ENCODE data around the gene OBP2A. TPM values are rescaled to one million over a fixed set of nuclear protein-coding genes. Genes with fewer than 3 reads are reported as not detected.
"Not testable (repeated sequence)": the region's sequence is repeated elsewhere in the genome, so short reads cannot be mapped to it uniquely, and the experiment has no call there.

The OBP2A gene
- total RNA-seq, 1 experiment from 2014 or later, result not detected

DNA sequence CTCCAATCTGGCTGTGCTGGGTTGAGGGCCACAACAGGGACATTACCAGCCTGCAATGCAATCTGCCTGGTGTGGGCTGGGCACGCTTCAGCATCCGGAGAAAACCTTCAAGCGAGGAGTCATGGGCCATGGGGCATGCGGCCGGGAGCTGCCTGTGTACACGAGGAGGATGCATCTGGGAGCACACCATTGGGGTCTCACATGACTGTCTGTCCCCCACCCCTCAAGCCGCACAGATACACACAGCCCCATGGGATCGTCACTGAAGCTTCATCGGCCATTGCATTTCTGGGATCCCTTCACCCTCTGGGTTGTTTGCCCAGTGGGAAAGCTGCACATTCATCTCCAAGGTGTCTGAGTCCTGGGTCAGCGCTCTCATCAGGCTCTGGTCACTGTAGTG, 14.8 kb upstream of the OBP2A start:
- Mint-ChIP-seq H3K27me3 (ENCODE audit: insufficient read depth, unreplicated experiment) (peaks cover 9% of the 10 kb centered on the region), H3K36me3 (ENCODE audit: insufficient read depth, unreplicated experiment) (no peaks in the 10 kb centered on the region), H3K9me3 (ENCODE audit: unreplicated experiment) (no peaks in the 10 kb centered on the region), H3K27ac (ENCODE audit: unreplicated experiment) (no peak overlapping the region), H3K4me1 (ENCODE audit: low read depth, unreplicated experiment) (peaks cover 7% of the 10 kb centered on the region), H3K4me3 (ENCODE audit: unreplicated experiment) (no peak overlapping the region)
- ChIA-PET POLR2A (no interaction called here), CTCF (no interaction called here)
- Histone ChIP-seq H3K36me3 (ENCODE audit: control insufficient read depth, insufficient read depth, low read length) (no peaks in the 10 kb centered on the region), H3K9me3 (no peaks in the 10 kb centered on the region), H3K4me3 (ENCODE audit: low read depth, low read length) (no peak overlapping the region), H3K27me3 (replicated peaks; ENCODE audit: control insufficient read depth, insufficient read depth, low read length) (no peaks in the 10 kb centered on the region), H3K4me1 (no peaks in the 10 kb centered on the region)
- BruUV-seq (replicated peaks), result no TSS peak
- no peak for DNase-seq
- intact Hi-C loops (cut with micrococcal nuclease; ENCODE audit: unreplicated experiment), result no loop called here
- TF ChIP-seq, protein P1, sequence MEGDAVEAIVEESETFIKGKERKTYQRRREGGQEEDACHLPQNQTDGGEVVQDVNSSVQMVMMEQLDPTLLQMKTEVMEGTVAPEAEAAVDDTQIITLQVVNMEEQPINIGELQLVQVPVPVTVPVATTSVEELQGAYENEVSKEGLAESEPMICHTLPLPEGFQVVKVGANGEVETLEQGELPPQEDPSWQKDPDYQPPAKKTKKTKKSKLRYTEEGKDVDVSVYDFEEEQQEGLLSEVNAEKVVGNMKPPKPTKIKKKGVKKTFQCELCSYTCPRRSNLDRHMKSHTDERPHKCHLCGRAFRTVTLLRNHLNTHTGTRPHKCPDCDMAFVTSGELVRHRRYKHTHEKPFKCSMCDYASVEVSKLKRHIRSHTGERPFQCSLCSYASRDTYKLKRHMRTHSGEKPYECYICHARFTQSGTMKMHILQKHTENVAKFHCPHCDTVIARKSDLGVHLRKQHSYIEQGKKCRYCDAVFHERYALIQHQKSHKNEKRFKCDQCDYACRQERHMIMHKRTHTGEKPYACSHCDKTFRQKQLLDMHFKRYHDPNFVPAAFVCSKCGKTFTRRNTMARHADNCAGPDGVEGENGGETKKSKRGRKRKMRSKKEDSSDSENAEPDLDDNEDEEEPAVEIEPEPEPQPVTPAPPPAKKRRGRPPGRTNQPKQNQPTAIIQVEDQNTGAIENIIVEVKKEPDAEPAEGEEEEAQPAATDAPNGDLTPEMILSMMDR (IDR thresholded peaks at IDR 0.05; ENCODE audit: insufficient read depth in 1 of 2, low read depth in 1 of 2, low read length in 1 of 2, severe bottlenecking in 1 of 2, unreplicated experiment in 1 of 2), result no peak

DNA sequence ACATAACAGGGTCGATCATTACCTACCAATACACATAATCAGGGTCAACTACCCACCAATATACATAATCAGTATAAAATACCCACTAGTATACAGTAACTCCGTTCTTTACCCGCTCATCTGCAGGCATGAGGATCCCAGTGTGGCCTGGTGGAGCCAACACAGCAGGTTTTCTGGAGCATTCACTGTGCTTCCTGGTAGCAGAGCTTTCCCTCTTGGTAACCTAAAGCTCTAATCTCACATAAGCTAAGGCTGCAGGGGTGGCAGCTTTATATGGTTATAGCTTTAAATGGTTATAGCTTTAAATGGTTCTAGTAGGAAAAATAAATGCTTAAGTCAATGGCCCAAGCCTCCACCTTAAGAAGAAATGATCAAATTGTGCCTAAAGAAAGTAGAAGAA, 12.8 kb upstream of the OBP2A start:
- Histone ChIP-seq H3K27me3 (replicated peaks; ENCODE audit: control insufficient read depth, insufficient read depth, low read length) (no peaks in the 10 kb centered on the region), H3K36me3 (ENCODE audit: control insufficient read depth, insufficient read depth, low read length) (no peaks in the 10 kb centered on the region), H3K4me1 (no peaks in the 10 kb centered on the region), H3K4me3 (ENCODE audit: low read depth, low read length) (no peak overlapping the region), H3K9me3 (no peaks in the 10 kb centered on the region)
- DNase-seq, result no peak
- peaks cover 20% of the 10 kb centered on the region for H3K27me3 Mint-ChIP-seq (ENCODE audit: insufficient read depth, unreplicated experiment)
- ChIA-PET CTCF (no interaction called here), POLR2A (no interaction called here)
- H3K9me3 Mint-ChIP-seq (ENCODE audit: unreplicated experiment), result no peaks in the 10 kb centered on the region
- TF ChIP-seq, protein P1 (IDR thresholded peaks at IDR 0.05; ENCODE audit: insufficient read depth in 1 of 2, low read depth in 1 of 2, low read length in 1 of 2, severe bottlenecking in 1 of 2, unreplicated experiment in 1 of 2), result no peak
- no peaks in the 10 kb centered on the region for H3K36me3 Mint-ChIP-seq (ENCODE audit: insufficient read depth, unreplicated experiment)
- H3K4me1 Mint-ChIP-seq (ENCODE audit: low read depth, unreplicated experiment), result peaks cover 7% of the 10 kb centered on the region
- intact Hi-C loops (cut with micrococcal nuclease; ENCODE audit: unreplicated experiment), result no loop called here
- BruUV-seq (replicated peaks), result no TSS peak
- H3K27ac Mint-ChIP-seq (ENCODE audit: unreplicated experiment), result no peak overlapping the region
- H3K4me3 Mint-ChIP-seq (ENCODE audit: unreplicated experiment), result no peak overlapping the region

DNA sequence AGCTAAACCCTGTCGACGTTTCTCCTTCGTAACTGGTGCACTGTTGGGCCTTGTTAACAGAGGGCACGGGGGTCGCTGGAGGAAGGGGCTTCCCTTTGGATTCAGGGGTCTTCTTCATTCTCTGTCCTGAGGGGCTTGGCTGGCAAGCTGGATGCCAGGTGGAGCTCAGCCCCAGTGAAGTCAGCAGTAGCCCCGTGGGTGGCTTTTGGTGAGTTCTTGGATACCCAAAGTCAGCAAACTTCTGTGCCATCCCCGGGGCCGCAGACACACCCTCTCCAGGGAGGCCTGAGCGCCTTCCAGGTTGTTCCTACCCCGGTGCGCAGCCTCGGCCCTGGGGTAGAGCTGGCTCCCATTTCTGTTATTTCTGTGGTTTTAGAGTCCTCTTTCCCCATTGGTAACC, 12.3 kb upstream of the OBP2A start:
- TF ChIP-seq, protein P1 (IDR thresholded peaks at IDR 0.05; ENCODE audit: insufficient read depth in 1 of 2, low read depth in 1 of 2, low read length in 1 of 2, severe bottlenecking in 1 of 2, unreplicated experiment in 1 of 2), result no peak
- H3K4me1 Mint-ChIP-seq (ENCODE audit: low read depth, unreplicated experiment), result peaks cover 7% of the 10 kb centered on the region
- peaks cover 22% of the 10 kb centered on the region for H3K27me3 Mint-ChIP-seq (ENCODE audit: insufficient read depth, unreplicated experiment)
- BruUV-seq (replicated peaks), result no TSS peak
- no peak overlapping the region for H3K27ac Mint-ChIP-seq (ENCODE audit: unreplicated experiment)
- no peaks in the 10 kb centered on the region for H3K4me1 ChIP-seq
- H3K9me3 Mint-ChIP-seq (ENCODE audit: unreplicated experiment), result no peaks in the 10 kb centered on the region
- POLR2A ChIA-PET, result no interaction called here
- H3K4me3 Mint-ChIP-seq (ENCODE audit: unreplicated experiment), result no peak overlapping the region
- H3K4me3 ChIP-seq (ENCODE audit: low read depth, low read length), result no peak overlapping the region
- no peaks in the 10 kb centered on the region for H3K27me3 ChIP-seq (replicated peaks; ENCODE audit: control insufficient read depth, insufficient read depth, low read length)
- no peaks in the 10 kb centered on the region for H3K9me3 ChIP-seq
- H3K36me3 Mint-ChIP-seq (ENCODE audit: insufficient read depth, unreplicated experiment), result no peaks in the 10 kb centered on the region
- intact Hi-C loops (cut with micrococcal nuclease; ENCODE audit: unreplicated experiment), result no loop called here
- H3K36me3 ChIP-seq (ENCODE audit: control insufficient read depth, insufficient read depth, low read length), result no peaks in the 10 kb centered on the region
- CTCF ChIA-PET, result no interaction called here
- no peak for DNase-seq

DNA sequence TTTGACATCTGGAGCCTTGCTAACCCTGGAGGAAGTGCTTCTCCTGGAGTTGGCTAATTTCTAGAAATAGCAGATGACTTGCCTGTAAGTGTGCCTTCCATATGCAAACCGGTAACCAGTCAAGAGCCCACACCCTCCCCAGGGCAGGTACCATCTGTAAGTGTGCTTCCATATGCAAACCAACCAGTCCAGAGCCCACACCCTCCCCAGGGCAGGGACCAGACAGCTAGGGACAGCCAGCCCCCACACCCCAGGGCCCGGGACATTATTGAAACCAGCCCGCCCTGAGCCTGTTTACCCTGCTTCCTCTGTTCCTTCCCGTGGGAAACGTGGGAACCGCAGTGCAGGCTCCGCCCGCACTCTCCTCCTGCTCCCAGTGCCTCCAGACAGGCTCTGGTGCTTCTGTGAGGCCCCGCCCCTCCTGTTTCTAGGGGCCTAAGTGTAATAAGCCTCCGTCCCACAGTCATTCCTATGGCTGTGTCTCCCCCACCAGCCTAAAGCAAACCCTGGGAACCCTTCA, 11.7 kb upstream of the OBP2A start:
- H3K9me3 Mint-ChIP-seq (ENCODE audit: unreplicated experiment); intact Hi-C loops (cut with micrococcal nuclease; ENCODE audit: unreplicated experiment); H3K9me3 ChIP-seq; H3K4me3 Mint-ChIP-seq (ENCODE audit: unreplicated experiment); H3K36me3 Mint-ChIP-seq (ENCODE audit: insufficient read depth, unreplicated experiment); DNase-seq; H3K4me1 Mint-ChIP-seq (ENCODE audit: low read depth, unreplicated experiment); BruUV-seq (replicated peaks); H3K27ac Mint-ChIP-seq (ENCODE audit: unreplicated experiment); H3K4me1 ChIP-seq; POLR2A ChIA-PET; H3K4me3 ChIP-seq (ENCODE audit: low read depth, low read length); H3K27me3 ChIP-seq (replicated peaks; ENCODE audit: control insufficient read depth, insufficient read depth, low read length); H3K36me3 ChIP-seq (ENCODE audit: control insufficient read depth, insufficient read depth, low read length); CTCF ChIA-PET: not testable (repeated sequence)
- peaks cover 25% of the 10 kb centered on the region for H3K27me3 Mint-ChIP-seq (ENCODE audit: insufficient read depth, unreplicated experiment)

DNA sequence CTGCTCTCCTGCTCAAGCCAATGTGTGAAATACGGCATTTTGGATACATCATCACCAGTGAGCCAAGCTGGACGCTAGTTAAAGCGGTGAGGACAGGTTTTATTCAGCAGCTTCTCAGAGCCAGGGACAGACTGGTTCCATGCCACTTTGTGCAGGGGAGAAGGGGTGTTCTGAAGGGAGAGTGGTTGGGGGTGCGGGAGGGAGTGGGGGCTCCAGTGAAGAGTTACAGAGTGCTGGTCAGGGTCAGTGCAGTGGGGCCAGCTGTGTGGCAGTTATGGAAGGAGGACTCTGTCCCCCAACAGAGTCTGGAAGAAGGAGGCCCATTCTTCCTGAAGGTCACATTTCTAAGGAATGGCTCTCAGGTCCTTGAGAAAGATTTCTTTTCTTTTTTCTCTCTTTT, 11.1 kb upstream of the OBP2A start:
- H3K9me3 Mint-ChIP-seq (ENCODE audit: unreplicated experiment); H3K4me3 ChIP-seq (ENCODE audit: low read depth, low read length); H3K36me3 ChIP-seq (ENCODE audit: control insufficient read depth, insufficient read depth, low read length); POLR2A ChIA-PET; intact Hi-C loops (cut with micrococcal nuclease; ENCODE audit: unreplicated experiment); H3K27ac Mint-ChIP-seq (ENCODE audit: unreplicated experiment); CTCF ChIA-PET; H3K4me1 ChIP-seq; H3K9me3 ChIP-seq; DNase-seq; BruUV-seq (replicated peaks); H3K27me3 ChIP-seq (replicated peaks; ENCODE audit: control insufficient read depth, insufficient read depth, low read length); H3K4me1 Mint-ChIP-seq (ENCODE audit: low read depth, unreplicated experiment); H3K4me3 Mint-ChIP-seq (ENCODE audit: unreplicated experiment); H3K36me3 Mint-ChIP-seq (ENCODE audit: insufficient read depth, unreplicated experiment): not testable (repeated sequence)
- H3K27me3 Mint-ChIP-seq (ENCODE audit: insufficient read depth, unreplicated experiment), result peaks cover 28% of the 10 kb centered on the region
